NCI-H1930 (cell line): Measurements from ENCODE around the gene GRAMD2B.
"Not testable (repeated sequence)": the region's sequence is repeated elsewhere in the genome, so short reads cannot be mapped to it uniquely, and the experiment has no call there.

ENCODE experiments used
- DNase-seq, 2 experiments: peaks; one replicate each; lab custom pipeline; 2025; lab: John Stamatoyannopoulos, UW

GRAMD2B gene

DNA sequence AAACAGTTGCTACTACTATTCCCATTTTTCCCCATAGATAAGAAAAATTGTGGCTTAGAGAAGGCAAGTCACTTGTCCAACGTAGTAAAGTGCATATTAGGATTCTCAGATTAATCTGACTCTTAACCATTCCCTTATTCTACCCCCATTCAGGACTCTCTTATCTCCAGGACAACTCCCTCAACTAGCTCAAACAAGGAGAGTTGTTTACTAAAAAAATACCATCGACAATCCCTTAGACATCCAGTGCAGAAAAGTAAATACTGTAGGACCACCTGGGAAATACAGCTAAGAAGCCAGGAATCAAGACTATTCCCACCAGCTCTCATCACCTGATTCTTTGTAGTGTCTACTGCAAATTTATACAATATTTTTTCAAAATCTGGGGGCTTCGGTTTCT is 9.4 kb upstream of the GRAMD2B start:
- no peak for DNase-seq

DNA sequence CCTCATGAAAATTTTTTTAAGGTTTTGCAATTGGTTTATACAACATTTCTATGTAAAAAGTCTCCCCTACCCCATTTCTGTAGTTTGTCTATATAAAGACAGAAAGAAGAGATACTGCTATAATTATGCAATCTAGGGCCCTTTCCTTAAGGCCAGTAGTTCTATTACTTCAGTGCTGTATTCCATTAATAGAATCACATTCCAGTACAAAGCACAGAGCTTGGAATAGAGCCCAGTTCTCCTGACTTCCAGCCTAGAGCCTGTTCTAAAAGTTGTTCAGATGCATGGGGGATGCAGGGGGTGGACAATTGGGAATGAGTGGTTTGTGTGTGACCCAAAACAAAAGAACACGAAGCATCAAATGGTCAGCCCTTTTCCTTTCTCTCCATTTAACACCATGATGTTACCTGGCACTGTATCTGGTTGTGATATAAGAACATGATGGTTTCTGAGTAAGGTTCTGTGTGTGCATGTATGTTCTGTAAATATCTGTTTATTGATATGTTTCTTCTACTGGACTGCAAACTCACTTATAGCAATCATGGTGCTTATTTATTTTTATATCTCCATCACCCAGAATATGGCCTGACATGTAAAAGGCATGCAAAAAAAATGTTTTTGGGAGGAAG is 8.2 kb upstream of the GRAMD2B start:
- no peak for DNase-seq

DNA sequence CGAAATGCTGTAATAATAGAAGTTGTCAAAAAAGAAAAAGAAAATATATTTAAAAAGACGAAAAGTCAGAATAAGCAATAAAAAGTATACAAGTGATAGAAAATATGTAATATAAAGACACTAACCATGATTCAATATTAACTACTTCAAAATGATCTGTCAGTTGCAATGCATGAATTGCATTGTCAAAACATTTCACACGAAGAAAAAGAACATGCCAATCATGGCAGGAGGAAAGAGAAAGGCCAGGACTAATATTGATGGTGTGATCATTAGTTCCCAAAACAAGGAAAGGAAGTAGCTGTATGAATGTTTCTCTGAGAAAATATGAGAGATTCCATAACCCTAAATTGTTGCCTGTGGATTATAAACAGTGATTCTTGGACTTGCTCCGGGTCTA is 7.4 kb upstream of the GRAMD2B start:
- DNase-seq: no peak

DNA sequence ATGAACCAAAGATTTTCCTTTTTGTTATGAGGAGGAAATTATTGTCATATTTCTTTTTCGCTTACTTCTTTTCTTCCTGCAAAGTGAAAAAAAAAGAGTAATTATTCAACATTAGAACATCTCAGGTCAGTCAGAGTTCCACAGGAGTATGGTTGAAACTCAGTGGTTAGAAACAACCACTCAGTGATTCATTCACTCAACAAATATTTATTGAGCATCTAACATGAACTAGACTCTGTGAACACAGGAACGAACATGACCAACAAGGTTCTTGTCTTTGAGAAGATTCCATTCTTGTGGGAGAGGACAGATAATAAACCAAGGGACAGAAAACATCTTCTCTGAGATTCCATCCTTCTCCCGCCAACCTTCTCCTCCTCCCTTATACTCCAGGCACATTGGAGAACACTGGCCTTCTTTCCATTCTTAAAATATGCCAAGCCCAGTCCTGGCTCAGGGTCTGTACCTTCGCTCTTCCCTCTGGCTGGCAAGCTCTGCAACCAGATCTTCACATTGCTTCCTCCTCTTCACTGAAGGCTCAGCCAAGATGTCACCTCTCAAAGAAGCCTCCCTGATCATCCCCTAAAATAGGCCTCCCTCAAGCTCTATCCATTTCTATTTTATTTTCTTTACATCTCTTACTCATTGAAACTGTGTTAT is 6.8 kb upstream of the GRAMD2B start:
- DNase-seq: no peak

DNA sequence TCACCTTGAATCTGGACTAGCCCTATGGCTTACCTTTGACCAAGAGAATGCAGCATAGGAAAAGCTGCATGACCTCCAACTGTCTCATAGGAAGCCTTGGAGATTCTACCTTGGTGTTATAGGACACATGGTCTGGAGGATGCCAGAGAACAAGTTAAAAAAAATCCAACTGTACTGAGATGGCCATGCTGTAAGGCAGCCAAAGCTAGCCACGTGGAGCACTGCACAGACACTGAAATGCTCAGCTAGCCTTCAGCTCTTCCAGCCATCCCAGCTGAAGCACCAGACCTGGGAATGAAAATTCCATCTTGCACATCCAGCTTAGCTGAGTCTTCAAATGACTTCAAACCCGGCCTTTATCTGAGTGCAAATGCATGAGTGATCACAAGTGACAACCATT is 6.0 kb upstream of the GRAMD2B start:
- no peak for DNase-seq

DNA sequence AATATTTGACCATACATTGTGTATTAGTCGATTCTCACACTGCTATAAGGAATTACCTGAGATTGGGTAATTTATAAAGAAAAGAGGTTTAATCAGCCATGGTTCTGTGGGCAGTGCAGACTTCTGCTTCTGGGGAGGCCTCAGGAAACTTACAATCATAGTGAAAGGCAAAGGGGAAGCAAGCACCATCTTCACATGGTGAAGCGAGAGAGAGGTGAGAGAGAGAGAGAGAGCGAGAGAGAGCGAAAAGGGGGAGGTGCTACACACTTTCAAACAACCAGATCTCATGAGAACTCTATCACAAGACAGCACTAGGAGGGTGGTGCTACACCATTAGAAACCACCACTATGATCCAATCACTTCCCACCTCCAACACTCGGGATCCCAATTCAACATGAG is 4.1 kb upstream of the GRAMD2B start:
- DNase-seq: no peak

DNA sequence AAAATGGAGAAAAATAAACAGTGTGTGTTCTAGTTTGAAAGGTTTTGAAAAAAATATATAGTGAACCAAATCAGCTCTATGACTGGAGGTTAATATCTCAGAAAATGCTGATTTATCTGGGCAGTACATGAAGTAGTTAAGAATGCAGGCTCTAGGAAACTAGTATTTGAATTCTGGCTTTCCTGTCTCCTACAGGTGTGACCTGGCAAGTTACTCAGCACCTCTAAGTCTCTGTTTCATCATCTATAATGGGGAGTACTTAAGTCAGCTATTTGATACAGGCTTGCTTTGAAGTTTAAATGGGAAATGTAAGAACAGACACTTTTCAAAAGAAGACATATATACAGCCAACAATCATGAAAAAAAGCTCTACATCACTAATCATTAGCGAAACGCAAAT is 5.2 kb downstream of the GRAMD2B start:
- no peak for DNase-seq

DNA sequence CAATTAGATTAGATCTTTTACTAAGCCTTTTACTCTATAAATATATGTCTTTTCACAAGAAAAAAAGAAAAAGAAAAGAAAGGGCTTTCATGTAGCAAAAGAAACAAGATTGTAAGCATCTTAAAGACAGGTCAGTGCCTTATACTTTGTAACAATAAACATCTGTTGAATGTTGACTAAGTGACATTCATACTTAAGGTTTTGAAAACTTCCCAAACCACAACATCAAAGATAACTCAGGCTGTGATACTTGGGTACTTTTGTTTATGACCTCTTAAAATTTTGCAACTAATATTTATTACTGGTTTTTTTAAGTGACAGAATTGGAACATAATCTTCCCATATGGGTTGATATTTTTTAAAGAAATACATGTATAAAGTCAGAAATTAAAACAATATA is 7.4 kb downstream of the GRAMD2B start:
- no peak for DNase-seq

DNA sequence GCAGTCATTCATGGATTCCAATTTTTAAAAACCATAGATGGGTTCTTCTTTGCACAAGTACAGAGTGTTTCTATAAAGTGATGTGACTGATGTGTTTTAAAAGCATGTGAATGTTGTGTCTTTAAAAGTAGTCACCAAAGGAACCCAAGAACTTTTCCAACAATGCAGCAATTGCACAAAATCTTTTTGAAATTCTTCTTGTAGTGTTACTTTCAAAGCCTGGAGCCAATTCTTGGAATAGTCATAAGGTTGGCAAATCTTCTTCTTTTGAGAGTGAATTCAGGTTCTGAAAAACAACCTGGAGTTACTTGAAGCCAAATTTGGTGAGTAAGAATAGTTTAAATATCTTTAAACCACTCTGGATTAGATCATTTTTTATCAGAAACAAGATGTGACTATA is 10.5 kb downstream of the GRAMD2B start:
- no peak for DNase-seq

DNA sequence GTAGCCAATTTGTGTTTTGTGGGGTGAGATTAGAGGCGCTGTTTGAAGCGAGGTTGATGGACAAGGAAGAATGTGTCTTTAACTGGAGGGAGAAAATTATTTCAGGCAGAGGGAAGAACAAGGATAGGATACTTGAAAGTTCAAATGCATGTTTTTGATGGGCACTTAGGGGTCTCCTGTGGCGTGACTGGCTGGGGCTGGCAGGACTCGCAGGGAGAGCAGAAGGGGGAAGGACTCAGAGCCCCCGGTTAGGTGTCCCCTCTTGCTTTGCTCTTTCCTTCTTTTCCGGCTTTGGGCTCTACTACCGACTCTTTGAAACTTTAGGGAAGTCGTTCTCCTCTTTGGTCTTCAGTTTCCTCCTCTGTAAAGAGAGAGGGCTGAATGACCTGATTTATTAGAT is 12.1 kb downstream of the GRAMD2B start:
- DNase-seq: no peak

DNA sequence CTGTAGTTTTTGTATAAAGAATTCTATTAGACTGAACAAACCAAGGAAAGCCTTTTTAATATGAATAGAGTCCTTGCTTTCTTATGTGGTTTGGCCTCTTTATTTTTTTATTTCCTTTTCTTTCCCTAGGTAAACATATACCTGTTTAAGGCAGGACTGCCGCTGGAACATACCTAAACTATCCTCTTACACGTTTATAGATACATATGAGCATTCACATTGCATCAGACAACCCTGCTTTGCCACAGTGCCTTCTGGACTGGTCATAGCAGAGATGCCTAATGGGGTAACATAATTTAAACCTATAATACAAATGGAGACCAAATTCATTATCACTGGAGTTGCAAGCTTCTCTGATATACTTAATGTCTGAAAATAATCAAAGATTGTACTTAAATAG is 12.5 kb downstream of the GRAMD2B start:
- no peak for DNase-seq

DNA sequence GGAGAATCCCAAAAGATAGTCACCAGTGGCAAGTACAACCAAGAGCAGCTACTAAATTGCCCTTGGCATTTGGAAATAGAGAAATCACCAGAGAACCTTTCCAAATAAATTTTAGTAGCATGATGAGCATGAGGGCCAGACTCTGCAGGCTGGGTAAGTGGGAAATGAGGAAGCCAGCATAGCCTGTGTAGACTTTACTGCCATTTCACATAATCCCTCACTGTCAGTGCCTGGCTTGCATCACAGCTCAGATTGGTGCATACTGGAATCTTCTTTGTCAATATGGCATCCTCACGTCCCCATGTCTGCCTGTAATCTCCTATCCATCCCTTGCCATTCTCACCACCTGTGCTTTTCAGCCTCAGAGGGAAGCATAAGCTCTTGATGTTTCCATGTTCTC is 14.5 kb downstream of the GRAMD2B start:
- DNase-seq: no peak

DNA sequence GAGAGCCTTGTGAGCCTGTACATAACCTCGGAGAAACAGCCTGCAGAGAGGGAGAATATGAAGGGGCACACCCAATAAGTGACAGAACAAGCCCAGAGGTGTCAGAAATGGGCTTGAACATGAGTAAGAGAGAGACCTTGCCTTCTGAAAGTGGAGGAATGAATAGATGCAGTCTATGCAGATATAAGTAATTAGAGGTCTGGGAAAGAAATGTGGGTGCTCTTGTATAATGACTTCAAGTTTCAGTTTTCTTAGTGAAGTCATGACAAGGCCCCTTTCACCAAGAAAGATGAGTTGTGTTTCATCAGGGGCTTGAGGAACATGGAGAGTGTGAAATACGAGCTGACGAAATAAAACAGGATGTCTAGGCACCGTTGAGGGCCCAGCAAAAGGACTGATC is 15.1 kb downstream of the GRAMD2B start:
- no peak for DNase-seq

DNA sequence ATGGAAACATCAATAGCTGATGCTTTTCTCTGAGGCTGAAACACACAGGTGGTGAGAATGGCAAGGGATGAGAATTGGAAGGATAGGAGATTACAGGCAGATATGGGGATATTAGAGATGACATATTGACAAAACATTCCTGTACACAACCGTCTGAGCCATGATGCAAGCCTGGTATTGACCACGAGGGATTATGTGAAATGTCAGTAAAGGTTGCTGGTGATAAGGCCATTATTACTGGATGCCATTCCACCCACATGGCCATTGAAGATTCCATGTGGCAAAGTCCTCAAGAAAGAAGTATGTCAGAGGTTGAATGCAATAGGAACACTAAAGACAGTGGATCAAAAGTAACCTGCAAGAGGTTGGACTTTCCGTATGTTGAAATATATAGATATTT is 15.7 kb downstream of the GRAMD2B start:
- no peak for DNase-seq

DNA sequence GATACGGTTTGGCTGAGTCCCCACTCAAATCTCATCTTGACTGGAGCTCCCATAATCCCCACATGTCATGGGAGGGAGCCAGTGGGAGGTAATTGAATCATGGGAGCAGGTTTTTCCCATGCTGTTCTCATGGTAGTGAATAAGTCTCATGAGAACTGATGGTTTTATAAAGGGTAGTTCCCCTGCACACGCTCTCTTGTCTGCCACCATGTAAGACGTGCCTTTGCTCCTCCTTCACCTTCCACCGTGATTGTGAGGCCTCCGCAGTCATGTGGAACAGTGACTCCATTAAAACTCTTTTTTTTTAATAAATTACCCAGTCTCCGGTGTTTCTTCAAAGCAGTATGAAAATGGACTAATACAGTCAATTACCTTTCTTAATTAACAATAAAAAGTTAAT is 16.5 kb downstream of the GRAMD2B start:
- not testable (repeated sequence) for DNase-seq

DNA sequence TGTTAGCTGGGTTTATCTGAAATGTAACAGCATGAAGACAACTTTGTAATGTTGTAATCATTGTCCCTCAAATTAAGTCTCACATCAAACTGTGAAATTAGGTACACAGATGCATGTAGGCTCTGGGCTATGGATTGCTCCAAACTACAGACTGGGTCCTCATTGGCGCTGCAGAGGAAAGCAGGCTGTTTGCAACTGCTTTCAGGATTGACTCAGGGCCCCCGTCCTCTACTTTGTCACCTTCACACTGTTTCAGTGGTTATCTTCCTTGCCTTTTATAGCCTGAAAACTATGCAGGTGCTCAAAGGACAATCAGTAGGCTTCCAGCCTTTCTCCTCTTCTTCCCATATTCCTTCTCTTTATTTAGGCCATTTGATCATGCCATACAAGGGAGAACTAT is 18.0 kb downstream of the GRAMD2B start:
- DNase-seq: no peak

DNA sequence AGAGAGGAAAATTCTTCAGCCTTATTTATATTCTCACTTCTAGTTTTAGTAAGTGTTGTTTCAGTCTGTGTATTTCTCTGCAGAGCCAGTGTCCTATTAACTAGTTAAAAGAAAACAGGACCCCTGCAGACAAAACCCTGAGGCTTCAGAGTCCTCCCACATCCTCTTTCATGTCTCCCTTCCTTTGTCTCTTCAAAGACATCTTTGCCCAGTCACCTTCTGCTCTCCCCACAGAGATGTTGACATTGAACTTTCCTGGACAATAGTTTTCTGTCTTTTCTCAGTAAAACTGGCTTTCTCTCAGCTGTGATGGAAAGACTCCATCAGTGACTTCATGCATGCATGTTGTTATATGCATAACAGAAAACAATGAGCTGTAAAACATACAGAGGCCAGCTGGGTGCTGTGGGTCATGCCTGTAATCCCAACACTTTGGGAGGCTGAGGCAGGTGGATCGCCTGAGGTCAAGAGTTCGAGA is 20.2 kb downstream of the GRAMD2B start:
- no peak for DNase-seq

DNA sequence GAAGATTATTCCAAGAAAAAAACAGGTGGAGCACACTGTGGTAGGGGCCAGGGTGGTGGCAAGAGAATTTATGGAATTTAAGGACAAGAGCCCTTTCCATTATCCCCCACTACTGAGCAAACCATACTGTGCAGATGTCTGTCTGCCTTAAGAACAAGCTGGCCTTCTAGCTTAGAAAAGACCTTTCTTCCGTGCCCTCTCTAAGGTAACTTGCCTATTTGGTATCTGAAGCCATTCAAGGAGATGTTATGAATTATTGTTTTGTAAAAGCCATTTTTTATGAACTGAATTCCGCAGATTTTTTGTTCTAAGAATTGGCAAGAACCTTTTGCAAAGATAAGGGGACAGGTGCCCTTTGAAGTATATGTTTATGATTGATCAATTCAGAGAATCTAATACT is 20.9 kb downstream of the GRAMD2B start:
- DNase-seq: no peak

DNA sequence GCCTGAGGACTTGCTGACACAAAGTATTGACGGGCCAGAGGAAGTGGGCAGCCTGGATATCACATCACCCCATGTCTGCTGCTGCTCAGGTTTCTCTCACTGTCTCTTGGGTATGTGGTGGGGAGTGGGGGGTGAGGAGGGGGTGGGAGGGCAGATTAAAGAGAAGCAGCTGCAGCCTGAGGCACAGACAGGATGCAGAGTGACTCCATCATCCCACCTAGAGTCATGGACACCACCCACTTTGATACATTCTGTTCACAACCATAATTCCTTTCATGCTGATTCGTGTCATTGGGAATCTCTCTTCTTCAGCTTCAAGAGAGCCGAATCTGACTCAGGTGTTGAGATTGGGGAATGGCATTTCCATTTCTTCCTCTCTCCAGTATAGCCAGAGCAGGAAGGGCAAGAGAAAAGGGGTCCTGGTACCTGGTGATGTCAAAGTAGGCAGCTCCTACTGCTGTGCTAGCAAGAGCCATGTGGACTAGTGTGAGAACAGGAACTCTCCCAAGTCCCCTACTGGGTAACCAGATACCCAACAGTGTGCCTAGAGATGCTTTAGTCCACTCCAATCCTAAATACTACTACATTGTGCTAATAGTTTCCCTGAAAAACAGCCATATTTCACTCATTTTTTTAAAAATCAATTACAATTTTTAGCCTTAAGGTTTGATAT is 22.4 kb downstream of the GRAMD2B start:
- DNase-seq: no peak

DNA sequence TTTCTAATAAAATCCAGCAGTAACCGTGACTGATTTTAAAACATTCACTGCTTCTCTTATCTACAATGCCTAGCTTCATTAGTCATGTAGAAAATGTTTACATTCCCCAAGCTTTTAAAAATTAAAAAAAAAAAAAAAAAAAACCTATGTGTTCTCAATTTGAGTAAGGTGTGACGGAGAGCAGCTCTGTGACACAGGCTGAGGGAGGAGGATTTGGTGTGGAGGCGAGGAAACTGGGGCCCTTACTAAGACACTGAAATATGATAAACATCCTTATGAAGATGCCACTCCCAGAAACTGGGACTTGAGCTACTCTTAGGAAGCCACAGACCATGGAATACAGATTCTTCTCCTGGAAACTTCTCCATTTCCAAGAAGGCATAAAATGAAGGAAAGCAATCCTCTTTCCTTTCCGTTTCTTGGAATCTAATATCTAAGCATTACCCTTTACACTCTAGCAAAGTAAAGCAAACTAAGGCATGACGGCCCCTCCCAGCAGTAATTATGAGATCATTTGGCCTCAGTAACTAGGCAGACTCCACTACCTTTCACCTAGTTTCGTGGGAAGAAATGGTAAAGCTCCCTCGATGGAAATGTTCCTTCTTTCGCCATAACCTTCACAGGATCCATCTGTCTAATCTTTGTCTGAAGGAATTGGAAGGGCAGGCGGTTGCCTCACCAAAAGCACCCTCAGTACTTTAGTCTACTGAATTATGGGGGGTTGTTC is 23.5 kb downstream of the GRAMD2B start:
- no peak for DNase-seq

DNA sequence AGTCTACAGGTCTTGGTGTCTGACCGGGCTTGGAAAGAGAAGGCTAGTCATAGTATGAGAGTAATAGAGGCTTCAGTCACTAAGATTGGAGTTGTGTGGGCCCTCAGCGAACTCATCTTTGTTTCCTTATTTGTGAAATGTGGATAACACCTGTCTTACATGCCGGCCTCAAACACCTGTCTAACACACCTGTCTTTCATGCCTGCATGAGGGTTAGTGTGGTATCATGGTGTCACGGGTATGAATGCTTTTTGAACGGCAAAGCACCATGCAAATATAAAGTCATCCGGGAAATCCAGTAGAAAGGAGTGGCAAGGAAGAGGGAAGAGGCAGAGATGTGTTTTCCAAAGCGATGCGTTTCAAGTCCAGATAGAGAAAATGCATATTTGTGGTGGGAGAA is 25.5 kb downstream of the GRAMD2B start:
- no peak for DNase-seq

DNA sequence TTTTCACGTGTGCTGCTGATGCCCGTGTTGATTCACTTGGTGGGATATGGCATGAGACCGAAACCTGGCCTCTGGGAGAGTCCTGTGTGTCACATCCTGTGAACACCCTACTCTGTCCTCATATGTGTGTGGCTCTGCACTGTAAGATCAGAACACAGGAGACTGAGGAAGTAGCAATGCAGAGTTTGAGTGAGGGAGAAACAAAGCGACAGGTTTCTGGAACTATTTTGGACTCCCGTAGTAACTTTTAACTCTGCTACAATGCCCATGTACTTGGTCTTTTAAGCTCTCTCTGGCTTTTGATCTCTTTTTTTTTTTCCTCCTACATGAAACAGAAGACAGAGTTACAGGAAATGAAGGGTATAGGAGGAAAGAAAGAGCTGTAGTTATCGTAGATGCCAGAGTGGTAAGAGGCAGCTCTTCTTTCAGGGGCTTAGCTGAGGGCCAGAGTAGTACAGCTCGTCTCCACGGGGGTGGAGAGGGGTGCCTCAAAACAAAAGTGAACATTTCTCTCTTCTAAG is 26.6 kb downstream of the GRAMD2B start:
- DNase-seq: no peak

DNA sequence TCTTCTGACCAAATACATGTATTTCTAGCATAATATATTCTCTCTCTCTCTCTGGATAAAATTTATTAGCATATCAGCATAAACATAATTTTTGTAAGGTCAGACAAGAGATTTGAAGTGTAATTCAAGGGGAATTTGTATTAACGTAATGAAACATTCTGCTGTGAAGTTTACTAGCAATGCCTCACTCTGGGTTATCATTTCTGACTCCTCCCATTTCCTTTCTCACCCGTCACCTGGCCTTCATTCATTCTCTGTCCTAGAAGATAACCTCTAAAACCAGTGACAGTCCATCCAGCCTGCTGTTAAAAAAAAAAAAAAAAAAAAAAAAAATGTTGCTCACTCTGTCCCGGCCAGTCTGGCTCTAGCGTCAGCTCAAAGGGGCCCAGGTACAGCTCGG is 27.1 kb downstream of the GRAMD2B start:
- no peak for DNase-seq
